Adrenal gland (tissue), 5 donors: ENCODE data around the gene GPATCH2L.

Source experiments
- CTCF ChIP-seq, 6 experiments: fragments of 450-650 bp in 4 of 6; fragments of 200-600 bp in 2 of 6; sonication (generic) in 1 of 6; IDR thresholded peaks; 1 replicate in 5 of 6; 2 replicates in 1 of 6; pipeline versions ENCODE4 v1.5.1 to v1.8.0; 2016 to 2021; ENCODE audit warnings: antibody characterized with exemption in 6 of 6, mild to moderate bottlenecking in 2 of 6, moderate library complexity in 1 of 6
- POLR2A ChIP-seq, 2 donors: fragments of 450-650 bp; IDR thresholded peaks; one replicate each; pipeline ENCODE4 v1.6.1; 2017; ENCODE audit warnings: antibody characterized with exemption in 2 of 2, mild to moderate bottlenecking in 2 of 2, moderate library complexity in 1 of 2
- donor health status: DM: no; HTN: no; CAD: no.

- TF ChIP-seq CTCF (IDR thresholded peaks at IDR 0.05) (no peak), POLR2A (IDR thresholded peaks at IDR 0.05) (no peak)
Observed at GRCh38 chr14:76194327-76194726, 42.6 kb downstream of the GPATCH2L start.
